IMR-90 (cell line): ENCODE measurements around the gene PCDHGB5. TPM values are rescaled to one million over a fixed set of nuclear protein-coding genes. Genes with fewer than 3 reads are reported as not detected.

Experiments used
- ATAC-seq: fragments of 200-7000 bp; cut with Tn5 transposase; 2 replicates; pipeline ENCODE4 v1.9.1; 2020; ENCODE audit warnings: low read depth, mild to moderate bottlenecking, moderate library complexity
- BruUV-seq: library from RNA; stranded (reverse); fragments of 400-500 nt; replicated peaks from 2 replicates; lab custom pipeline; 2021; lab: Mats Ljungman, UMichigan
- CTCF ChIA-PET: fragments of 300-600 bp; formaldehyde crosslinking; extraction: SDS; loops from one replicate; lab custom pipeline; 2021; ENCODE audit warnings: antibody characterized with exemption; lab: Yijun Ruan, JAX
- POLR2A ChIA-PET: fragments of 300-600 bp; sonication (Branson Sonifier 250); formaldehyde crosslinking; loops from one replicate; lab custom pipeline; 2022; ENCODE audit warnings: antibody characterized with exemption; ENCODE audit not compliant: unreplicated experiment; lab: Charles Lee
- DNase-seq: peaks from one replicate; pipeline ENCODE4 v3.0.0; 2013
- H2AFZ ChIP-seq: replicated peaks from 2 replicates; pipeline ENCODE3; 2013; ENCODE audit warnings: low read length, mild to moderate bottlenecking; ENCODE audit not compliant: poor library complexity
- H2AK5ac ChIP-seq: 2 replicates; pipeline ENCODE4 v1.6.1; 2013; ENCODE audit warnings: low read depth, low read length, inconsistent platforms
- H2AK9ac ChIP-seq: replicated peaks from 2 replicates; pipeline ENCODE3; 2013; ENCODE audit warnings: mild to moderate bottlenecking, low read depth, low read length, moderate library complexity; ENCODE audit not compliant: poor library complexity
- H2BK120ac ChIP-seq: 2 replicates; pipeline ENCODE4 v1.6.1; 2013; ENCODE audit warnings: low read depth, low read length, inconsistent platforms
- H2BK15ac ChIP-seq: 3 replicates; pipeline ENCODE4 v1.6.1; 2013; ENCODE audit warnings: low read depth, low read length, inconsistent platforms
- H2BK20ac ChIP-seq: 2 replicates; pipeline ENCODE4 v1.6.1; 2013; ENCODE audit warnings: low read depth, mild to moderate bottlenecking, inconsistent platforms, low read length, moderate library complexity
- H2BK5ac ChIP-seq: 2 replicates; pipeline ENCODE4 v1.6.1; 2013; ENCODE audit warnings: mild to moderate bottlenecking, low read depth, low read length, inconsistent platforms; ENCODE audit not compliant: poor library complexity, severe bottlenecking
- H3K14ac ChIP-seq: replicated peaks from 2 replicates; pipeline ENCODE4 v1.6.1; 2013; ENCODE audit warnings: low read depth, low read length, inconsistent platforms
- H3K18ac ChIP-seq: 2 replicates; pipeline ENCODE4 v1.6.1; 2013; ENCODE audit warnings: low read depth, low read length, control low read depth
- H3K23ac ChIP-seq: 2 replicates; pipeline ENCODE4 v1.6.1; 2013; ENCODE audit warnings: low read depth, low read length, inconsistent platforms
- H3K27ac ChIP-seq: 2 replicates; pipeline ENCODE4 v1.5.1; 2013; ENCODE audit warnings: mild to moderate bottlenecking, control low read depth, low read length; ENCODE audit not compliant: insufficient read depth
- H3K27me3 ChIP-seq: 2 replicates; pipeline ENCODE4 v1.6.1; 2013; ENCODE audit warnings: low read length; ENCODE audit not compliant: control insufficient read depth, insufficient read depth
- H3K36me3 ChIP-seq: 2 replicates; pipeline ENCODE4 v1.6.1; 2013; ENCODE audit warnings: low read length, mixed read lengths; ENCODE audit not compliant: control insufficient read depth, insufficient read depth
- H3K4ac ChIP-seq: 2 replicates; pipeline ENCODE4 v1.6.1; 2013; ENCODE audit warnings: low read depth, low read length, inconsistent platforms
- H3K4me1 ChIP-seq: 2 replicates; pipeline ENCODE4 v1.6.1; 2013; ENCODE audit warnings: low read length, mixed read lengths; ENCODE audit not compliant: control insufficient read depth, insufficient read depth
- H3K4me2 ChIP-seq: 2 replicates; pipeline ENCODE4 v1.6.1; 2013; ENCODE audit warnings: low read depth, mild to moderate bottlenecking, control low read depth, low read length, moderate library complexity
- H3K4me3 ChIP-seq: 2 replicates; pipeline ENCODE4 v1.5.1; 2013; ENCODE audit warnings: low read depth, mild to moderate bottlenecking, control low read depth, low read length, moderate library complexity; ENCODE audit not compliant: insufficient read depth
- H3K56ac ChIP-seq: 2 replicates; pipeline ENCODE4 v1.6.1; 2013; ENCODE audit warnings: low read length, inconsistent platforms; ENCODE audit not compliant: insufficient read depth; ENCODE audit errors: extremely low read depth
- H3K79me1 ChIP-seq, 2 experiments: 2 replicates each; pipeline ENCODE4 v1.6.1; 2013; ENCODE audit warnings: low read length in 2 of 2, inconsistent platforms in 1 of 2, low read depth in 1 of 2
- H3K9ac ChIP-seq: 2 replicates; pipeline ENCODE4 v1.6.1; 2013; ENCODE audit warnings: low read depth, low read length, control low read depth
- H3K9me1 ChIP-seq: 2 replicates; pipeline ENCODE4 v1.6.1; 2013; ENCODE audit warnings: low read length, inconsistent platforms; ENCODE audit not compliant: insufficient read depth
- H3K9me3 ChIP-seq: 2 replicates; pipeline ENCODE4 v1.6.1; 2013; ENCODE audit warnings: low read length; ENCODE audit not compliant: control insufficient read depth, insufficient read depth
- H4K20me1 ChIP-seq: 2 replicates; pipeline ENCODE4 v1.6.1; 2013; ENCODE audit warnings: low read length, inconsistent platforms; ENCODE audit not compliant: insufficient read depth
- H4K5ac ChIP-seq: 2 replicates; pipeline ENCODE4 v1.6.1; 2013; ENCODE audit warnings: mild to moderate bottlenecking, low read depth, low read length, control low read depth
- H4K8ac ChIP-seq, 2 experiments: 2 replicates each; pipeline ENCODE4 v1.6.1; 2013; ENCODE audit warnings: low read depth in 2 of 2, low read length in 2 of 2, control low read depth in 1 of 2, inconsistent platforms in 1 of 2
- H4K91ac ChIP-seq: 2 replicates; pipeline ENCODE4 v1.6.1; 2013; ENCODE audit warnings: low read depth, low read length, inconsistent platforms; ENCODE audit not compliant: insufficient read depth
- CEBPB ChIP-seq: IDR thresholded peaks from 2 replicates; pipeline ENCODE4 v1.6.1; 2012; ENCODE audit warnings: low read depth, low read length, improper control_type of control experiment
- CHD1 ChIP-seq: IDR thresholded peaks from 2 replicates; pipeline ENCODE4 v1.6.1; 2012; ENCODE audit warnings: low read depth, low read length, improper control_type of control experiment
- CTCF ChIP-seq: conservative IDR thresholded peaks from 2 replicates; pipeline ENCODE4 v1.5.1; 2012; ENCODE audit warnings: mild to moderate bottlenecking, low read depth, low read length, improper control_type of control experiment
- FOS ChIP-seq: fragments of 150-350 bp; IDR thresholded peaks from 2 replicates; pipeline ENCODE4 v1.6.1; 2016; ENCODE audit warnings: low read depth, low read length
- MAFK ChIP-seq: IDR thresholded peaks from 2 replicates; pipeline ENCODE4 v1.6.1; 2012; ENCODE audit warnings: low read depth, low read length, improper control_type of control experiment
- MXI1 ChIP-seq: IDR thresholded peaks from 2 replicates; pipeline ENCODE4 v1.6.1; 2012; ENCODE audit warnings: low read depth, mild to moderate bottlenecking, low read length, moderate library complexity, borderline replicate concordance
- RAD21 ChIP-seq: IDR thresholded peaks from 2 replicates; pipeline ENCODE4 v1.6.1; 2012; ENCODE audit warnings: low read length, improper control_type of control experiment
- RCOR1 ChIP-seq: IDR thresholded peaks from 2 replicates; pipeline ENCODE4 v1.6.1; 2012; ENCODE audit warnings: mild to moderate bottlenecking, low read length, improper control_type of control experiment; ENCODE audit not compliant: insufficient replicate concordance
- SMC3 ChIP-seq: fragments of 150-350 bp; IDR thresholded peaks from 2 replicates; pipeline ENCODE4 v1.6.1; 2016; ENCODE audit warnings: low read depth, mild to moderate bottlenecking, antibody characterized with exemption, low read length, moderate library complexity
- USF2 ChIP-seq: fragments of 150-350 bp; IDR thresholded peaks from 2 replicates; pipeline ENCODE4 v1.6.1; 2017; ENCODE audit warnings: mild to moderate bottlenecking, antibody characterized with exemption, low read length, low read depth
- WGBS, 2 experiments: methylation state at CpG; one replicate each; pipeline versions ENCODE4 v1.1.5 to v1.1.7; 2013; ENCODE audit warnings: missing lambda C conversion rate in 2 of 2; ENCODE audit not compliant: insufficient read length in 1 of 2; ENCODE audit errors: extremely low coverage in 2 of 2; 5-methylcytosine and 5-hydroxymethylcytosine counted together
- dilution Hi-C: fragments of 300-500 bp; cut with HindIII; formaldehyde crosslinking; loops from one replicate; pipeline ENCODE4 v1.14.3; 2018; ENCODE audit warnings: low sequenced_read_pairs; ENCODE audit not compliant: unreplicated experiment
- in situ Hi-C: fragments of 300-500 bp; cut with MboI; formaldehyde crosslinking; loops from 3 replicates; pipeline ENCODE4 v1.14.3; 2019; ENCODE audit warnings: low sequenced_read_pairs, inconsistent platforms, mixed read lengths
- intact Hi-C: fragments of 100-400 bp; cut with micrococcal nuclease; formaldehyde crosslinking; loops from 2 replicates; pipeline ENCODE4 v1.10.0; 2022
- polyA plus RNA-seq, 3 experiments: library from polyadenylated mRNA; depleted of rRNA; stranded (reverse); fragments of >200 nt; gene quantifications; 2 replicates each; pipeline ENCODE4 v1.2.3, GENCODE V29; 2012; ENCODE audit warnings: low replicate concordance in 1 of 3
- total RNA-seq: library from RNA; depleted of rRNA; stranded (reverse); fragments of >200 nt; gene quantifications from 2 replicates; pipeline ENCODE4 v1.2.3, GENCODE V29; 2012

Gene PCDHGB5
- total and polyA plus RNA-seq, 2 of the 4 experiments (the other 2 are of a cell fraction) = 17.2 to 20.0 TPM

- no peak overlapping the region for H2AK9ac ChIP-seq
- H3K4me2 ChIP-seq = peak overlapping the region; percentile 63; the same call in 1 of the 2 replicates
- H4K8ac ChIP-seq = no peak overlapping the region
- H2BK120ac ChIP-seq = no peak overlapping the region
- no peak overlapping the region for H2BK15ac ChIP-seq
- no peak overlapping the region for H3K18ac ChIP-seq
- no peaks in the 10 kb centered on the region for H3K9me1 ChIP-seq
- no peak overlapping the region for H3K4ac ChIP-seq
- H3K4me1 ChIP-seq = peaks cover 2% of the 10 kb centered on the region; the same call in 1 of the 2 replicates
- no peak overlapping the region for H4K5ac ChIP-seq
- intact Hi-C loops = no loop called here
- H2BK5ac ChIP-seq = peak overlapping the region; percentile 72
- in situ Hi-C loops = no loop called here
- no peak overlapping the region for H3K56ac ChIP-seq
- TF ChIP-seq CTCF = no peak
- TF ChIP-seq MAFK = no peak
- no peak for TF ChIP-seq SMC3
- TF ChIP-seq USF2 = no peak
- TF ChIP-seq MXI1 = no peak
- no peak for TF ChIP-seq RCOR1
- TF ChIP-seq RAD21 = no peak
- no peak for TF ChIP-seq CEBPB
- TF ChIP-seq FOS = no peak
- TF ChIP-seq CHD1 = no peak
- CTCF ChIA-PET = interaction anchor here (1.0 to 1.2 kb wide), 3 partner anchors 9 to 155 kb away, joined by 3 to 5 read pairs (median 4); partner anchors contain the start of gene PCDHGA11
- WGBS, 2 experiments = no CpG with 5 or more reads among the region's 2 CpGs
- DNase-seq (peak; percentile 52), ATAC-seq (peak; percentile 75)
- peaks cover 13% of the 10 kb centered on the region; the same call in 1 of the 2 replicates for H3K9me3 ChIP-seq
- H2AK5ac ChIP-seq = no peak overlapping the region
- no peak overlapping the region for H2BK20ac ChIP-seq
- H3K9ac ChIP-seq = no peak overlapping the region
- dilution Hi-C loops = no loop called here
- no peak overlapping the region for H3K4me3 ChIP-seq
- no TSS peak for BruUV-seq
- no peaks in the 10 kb centered on the region for H4K20me1 ChIP-seq
- no peak overlapping the region for H3K23ac ChIP-seq
- peaks cover 11% of the 10 kb centered on the region for H3K36me3 ChIP-seq
- no peak overlapping the region for H3K27ac ChIP-seq
- POLR2A ChIA-PET = no interaction called here
- no peak overlapping the region for H4K91ac ChIP-seq
- H3K14ac ChIP-seq = no peak overlapping the region
- H2AFZ ChIP-seq = no peak overlapping the region
- H3K79me1 ChIP-seq = peaks cover 25 to 32% of the 10 kb centered on the region in 2 experiments
- no peaks in the 10 kb centered on the region for H3K27me3 ChIP-seq
Measured at GRCh38 chr5:141437221-141437620, 39.5 kb downstream of the PCDHGB5 start.
